GM12873 (cell line): ENCODE results near the gene LRIG1.

Source experiments
- CTCF ChIP-seq: IDR thresholded peaks from 2 replicates; pipeline ENCODE4 v1.5.1; 2012; ENCODE audit warnings: low read depth, mild to moderate bottlenecking, moderate library complexity, low read length, control low read depth; ENCODE audit not compliant: insufficient read depth; ENCODE audit errors: missing control alignments

Gene LRIG1

GRCh38 chr3:66438046-66438445 is 62.8 kb downstream of the LRIG1 start:
- no peak for TF ChIP-seq CTCF

- no peak for TF ChIP-seq CTCF
These were observed 63.4 kb downstream of the LRIG1 start for GRCh38 chr3:66437341-66437929.

GRCh38 chr3:66435989-66436388 is 64.8 kb downstream of the LRIG1 start:
- TF ChIP-seq CTCF = no peak

GRCh38 chr3:66434726-66435125 is 66.1 kb downstream of the LRIG1 start:
- no peak for TF ChIP-seq CTCF

- TF ChIP-seq CTCF = no peak
These were observed 67.4 kb downstream of the LRIG1 start for GRCh38 chr3:66433522-66433782.

- TF ChIP-seq CTCF = no peak
These were observed 67.9 kb downstream of the LRIG1 start for GRCh38 chr3:66432767-66433521.

GRCh38 chr3:66432041-66432766 is 68.6 kb downstream of the LRIG1 start:
- no peak for TF ChIP-seq CTCF
